Adrenal gland (tissue), 12 donors: Measurements from ENCODE around the gene TASOR2. TPM values are rescaled to one million over a fixed set of nuclear protein-coding genes. Genes with fewer than 3 reads are reported as not detected.
A peak's percentile ranks its signal among the peaks of the same experiment; 100 is the strongest.

Experiments used
- DNase-seq, 7 donors: peaks; one replicate each; pipeline ENCODE4 v3.0.0-alpha.2; 2019 to 2020
- H3K27ac ChIP-seq, 5 donors: fragments of 200-600 bp; sonication (generic) in 4 of 5; 1 replicate in 3 of 5; 2 replicates in 2 of 5; pipeline versions ENCODE4 v1.5.1 to v1.8.0; 2016 to 2020; ENCODE audit warnings: mild to moderate bottlenecking in 1 of 5
- H3K27me3 ChIP-seq: fragments of 200-600 bp; 2 replicates; pipeline ENCODE4 v1.8.0; 2021
- H3K36me3 ChIP-seq, 2 donors: fragments of 200-600 bp; replicated peaks in 1 of 2; 1 replicate in 1 of 2; 2 replicates in 1 of 2; pipeline versions ENCODE4 v1.5.1 to v1.8.0; 2018 to 2022
- H3K4me1 ChIP-seq, 2 donors: fragments of 200-600 bp; replicated peaks in 1 of 2; 1 replicate in 1 of 2; 2 replicates in 1 of 2; pipeline versions ENCODE4 v1.5.1 to v1.8.0; 2018 to 2021
- H3K4me3 ChIP-seq, 4 donors: fragments of 200-600 bp; sonication (generic) in 3 of 4; one replicate each; pipeline ENCODE4 v1.5.1; 2016 to 2018
- H3K9me3 ChIP-seq, 3 donors: fragments of 200-600 bp; sonication (generic) in 1 of 3; replicated peaks in 1 of 3; 1 replicate in 2 of 3; 2 replicates in 1 of 3; pipeline versions ENCODE4 v1.5.1 to v1.8.0; 2016 to 2021
- CTCF ChIP-seq, 6 experiments: fragments of 450-650 bp in 4 of 6; fragments of 200-600 bp in 2 of 6; sonication (generic) in 1 of 6; IDR thresholded peaks; 1 replicate in 5 of 6; 2 replicates in 1 of 6; pipeline versions ENCODE4 v1.5.1 to v1.8.0; 2016 to 2021; ENCODE audit warnings: antibody characterized with exemption in 6 of 6, mild to moderate bottlenecking in 2 of 6, moderate library complexity in 1 of 6
- POLR2A ChIP-seq, 2 donors: fragments of 450-650 bp; IDR thresholded peaks; one replicate each; pipeline ENCODE4 v1.6.1; 2017; ENCODE audit warnings: antibody characterized with exemption in 2 of 2, mild to moderate bottlenecking in 2 of 2, moderate library complexity in 1 of 2
- WGBS, 4 donors: extraction: QIAGEN DNeasy Blood & Tissue Kit in 2 of 4; methylation state at CpG; one replicate each; pipeline versions ENCODE4 v1.1.5 to v1.1.7; 2013 to 2017; 5-methylcytosine and 5-hydroxymethylcytosine counted together
- intact Hi-C, 2 donors: fragments of 100-400 bp; cut with DNase I; formaldehyde crosslinking; loops; one replicate each; pipeline versions ENCODE4 v1.14.1 to v1.15.0; 2022 to 2023
- polyA plus RNA-seq, 3 donors: library from polyadenylated mRNA; stranded (reverse); fragments of 200-250 nt in 2 of 3; fragments of 350-450 nt in 1 of 3; fragmentation: Illumina TruSeq in 1 of 3; extraction: RNeasy Lipid Tissue Mini Kit (QIAGEN cat#74804) in 1 of 3; gene quantifications; one replicate each; pipeline ENCODE4 v1.2.3, GENCODE V29; 2013 to 2014
- total RNA-seq, 9 donors: library from RNA; depleted of rRNA in 4 of 9; stranded (reverse); fragments of >200 nt in 4 of 9; fragments of 120-200 nt in 1 of 9; fragmentation: NEBNext Ultra II Directional in 1 of 9; extraction: Animal tissue kit (Norgen Biotek cat#: 25700) in 1 of 9; gene quantifications; one replicate each; pipeline versions ENCODE4 v1.1.0 to v1.2.4, GENCODE V29; 2013 to 2023
- donor health status: healthy with polysubstance abuse.
- donor health status: Bipolar disorder and iron deficiency.
- donor health status: DM: yes; HTN: yes; CAD: no.
- donor health status: DM: no; HTN: no; CAD: no.
- donor health status: DM: no; HTN: no; CAD: no.
- donor health status: DM: yes; HTN: yes; CAD: no.

The TASOR2 gene
- total and polyA plus RNA-seq, 12 donors = 15.4 to 182 (median 51.1) TPM

- Histone ChIP-seq H3K4me3 (no peak overlapping the region), H3K4me1 (peaks cover 0 to 25% of the 10 kb centered on the region in 2 donors), H3K27me3 (no peaks in the 10 kb centered on the region), H3K27ac (no peak overlapping the region), H3K36me3 (no peaks in the 10 kb centered on the region), H3K9me3 (no peaks in the 10 kb centered on the region)
- TF ChIP-seq CTCF (IDR thresholded peaks at IDR 0.05) (no peak), POLR2A (IDR thresholded peaks at IDR 0.05) (no peak)
- intact Hi-C loops = loop anchor here (10.0 kb wide), 2 partner anchors 77 to 177 kb away; no protein-coding TSS in a partner anchor
- WGBS, 4 donors = 84 to 94% (median 89%) methylated on average over 1 of the region's 1 CpG
- DNase-seq = no peak
Measured at GRCh38 chr10:5698062-5698461, 13.4 kb downstream of the TASOR2 start.

- no peaks in the 10 kb centered on the region for H3K36me3 ChIP-seq
- no peak overlapping the region for H3K4me3 ChIP-seq
- intact Hi-C loops = no loop called here
- no peaks in the 10 kb centered on the region for H3K27me3 ChIP-seq
- peaks cover 0 to 32% of the 10 kb centered on the region in 2 donors for H3K4me1 ChIP-seq
- DNase-seq = no peak
- H3K9me3 ChIP-seq = no peaks in the 10 kb centered on the region
- TF ChIP-seq POLR2A (IDR thresholded peaks at IDR 0.05) (no peak), CTCF (IDR thresholded peaks at IDR 0.05) (no peak)
- H3K27ac ChIP-seq = no peak overlapping the region
Measured at GRCh38 chr10:5708356-5708755, 23.7 kb downstream of the TASOR2 start.

- intact Hi-C loops = no loop called here
- no peaks in the 10 kb centered on the region for H3K36me3 ChIP-seq
- H3K27ac ChIP-seq = no peak overlapping the region
- H3K4me3 ChIP-seq = no peak overlapping the region
- no peaks in the 10 kb centered on the region for H3K27me3 ChIP-seq
- no peak for DNase-seq
- TF ChIP-seq POLR2A (IDR thresholded peaks at IDR 0.05) = no peak
- TF ChIP-seq CTCF (IDR thresholded peaks at IDR 0.05) = no peak
- peaks cover 0 to 32% of the 10 kb centered on the region in 2 donors for H3K4me1 ChIP-seq
- no peaks in the 10 kb centered on the region for H3K9me3 ChIP-seq
- WGBS, 4 donors = 88 to 93% (median 90%) methylated on average over 2 of the region's 2 CpGs
Measured at GRCh38 chr10:5709865-5710264, 25.2 kb downstream of the TASOR2 start.

GRCh38 chr10:5710859-5711258, 26.2 kb downstream of the TASOR2 start:
- Histone ChIP-seq H3K4me3 (peak overlapping the region in 1 of 4 donors; percentile 32), H3K4me1 (peaks cover 0 to 32% of the 10 kb centered on the region in 2 donors), H3K36me3 (no peaks in the 10 kb centered on the region), H3K27me3 (no peaks in the 10 kb centered on the region), H3K27ac (no peak overlapping the region), H3K9me3 (no peaks in the 10 kb centered on the region)
- WGBS, 4 donors = 29 to 41% (median 33%) methylated on average over 1 of the region's 1 CpG
- TF ChIP-seq CTCF (IDR thresholded peaks at IDR 0.05) (no peak), POLR2A (IDR thresholded peaks at IDR 0.05) (no peak)
- intact Hi-C loops = no loop called here
- no peak for DNase-seq
